Measurements from ENCODE around the gene SORCS2.

The SORCS2 gene

DNA sequence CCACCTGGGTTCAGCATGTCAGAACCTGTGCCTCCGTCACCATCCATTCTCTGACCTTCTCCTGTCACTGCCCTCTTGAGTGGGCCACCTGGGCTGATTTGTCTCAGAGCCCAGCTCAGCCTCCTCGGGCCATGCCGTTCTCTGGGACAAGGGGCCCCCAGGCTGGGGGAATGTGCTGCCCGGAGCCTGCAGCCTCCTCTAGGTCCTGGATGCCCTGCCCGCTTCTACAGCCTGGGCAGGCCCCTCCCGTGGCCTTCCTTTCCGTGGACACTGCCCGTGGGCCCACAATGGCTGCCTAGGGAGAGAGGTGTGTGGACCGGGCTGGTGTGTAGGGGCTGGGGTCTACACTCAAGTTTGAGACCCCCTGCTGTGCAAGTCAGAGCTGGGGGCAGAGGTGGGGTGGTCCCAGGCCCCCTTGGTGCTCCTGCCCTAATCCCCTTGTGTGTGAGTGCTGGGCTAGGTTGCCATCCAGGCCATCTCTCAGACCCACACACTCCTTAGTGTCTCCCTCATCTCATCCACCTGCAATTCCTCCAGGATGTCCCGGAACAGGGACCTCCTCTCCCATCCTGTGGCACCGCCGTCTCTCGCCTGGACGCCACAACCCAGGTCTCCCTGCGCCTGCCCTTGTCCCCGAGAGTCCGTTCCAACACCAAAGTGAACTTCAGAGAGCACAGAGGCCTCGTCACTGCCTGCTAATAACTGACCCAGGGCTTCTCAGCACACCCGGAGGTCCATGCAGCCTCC is 230.0 kb downstream of the SORCS2 start:
- no peak for FAIRE-seq

DNA sequence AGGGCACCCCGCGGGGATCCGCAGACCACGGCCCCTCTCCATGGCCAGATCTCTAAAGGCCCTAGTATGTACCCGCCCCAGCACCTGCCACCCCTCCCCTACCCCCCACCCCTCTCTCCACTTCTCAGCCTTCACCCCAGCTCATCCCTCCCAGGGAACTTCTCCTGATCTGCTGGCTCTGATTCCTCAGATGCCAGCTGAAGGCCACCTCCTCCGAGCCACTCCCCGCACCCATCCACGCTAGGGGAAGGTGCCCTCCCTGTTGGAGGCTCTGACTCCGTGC is 230.5 kb downstream of the SORCS2 start:
- no peak for FAIRE-seq

DNA sequence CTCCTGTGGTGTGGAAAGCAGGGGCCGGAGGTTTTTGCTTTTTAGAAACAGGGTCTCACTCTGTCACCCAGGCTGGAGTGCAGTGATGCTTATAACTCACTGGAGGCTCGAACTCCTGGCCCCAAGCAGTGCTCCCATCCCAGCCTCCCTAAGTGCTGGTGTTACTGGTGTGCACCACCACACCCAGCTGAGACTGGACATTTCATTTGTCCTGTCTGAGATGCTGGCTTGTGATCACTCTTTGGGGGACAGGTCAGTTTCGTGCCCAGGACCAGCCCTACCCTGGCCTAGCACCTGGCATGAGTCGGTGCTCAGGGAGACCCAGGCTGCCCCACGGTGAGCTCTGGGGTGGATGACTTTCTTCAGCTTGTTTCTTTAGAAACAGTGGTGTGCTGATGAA is 231.1 kb downstream of the SORCS2 start:
- no peak for FAIRE-seq

DNA sequence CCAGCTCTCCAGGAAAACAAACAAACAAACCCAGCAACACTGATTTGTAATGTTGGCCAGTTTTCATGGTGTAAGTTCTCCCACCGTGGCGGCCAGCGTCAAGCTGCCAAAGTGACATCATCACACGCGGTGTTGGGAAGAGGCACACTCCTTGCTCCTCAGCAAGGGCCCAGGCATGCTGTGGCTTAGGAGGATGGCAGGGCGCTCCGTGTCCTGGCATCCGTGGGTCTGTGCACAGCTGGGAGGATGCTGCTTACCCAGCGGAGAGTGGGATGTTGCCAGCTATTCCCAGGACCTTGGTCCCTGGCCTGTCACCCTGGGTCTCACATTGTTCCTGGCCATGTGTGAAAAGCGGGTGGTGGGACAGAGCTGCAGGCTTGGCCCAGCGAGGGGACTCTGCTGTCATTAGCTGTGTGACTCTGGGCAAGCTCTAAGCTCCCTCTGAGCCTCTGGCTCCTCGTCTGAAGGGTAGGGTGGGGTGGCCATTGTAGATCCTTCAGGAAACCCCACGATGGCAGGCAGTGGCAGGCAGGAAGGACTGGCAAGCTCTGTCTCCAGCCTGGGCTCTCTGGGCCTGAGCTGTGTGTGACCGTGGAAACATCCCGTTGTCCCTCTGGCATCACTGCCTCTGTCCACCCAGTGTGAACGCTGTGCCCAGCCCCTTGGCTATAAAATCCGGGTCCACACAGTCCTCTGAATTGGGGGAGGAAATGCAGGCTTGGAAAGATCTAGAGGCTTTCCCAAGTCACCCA is 231.6 kb downstream of the SORCS2 start:
- no peak for FAIRE-seq

DNA sequence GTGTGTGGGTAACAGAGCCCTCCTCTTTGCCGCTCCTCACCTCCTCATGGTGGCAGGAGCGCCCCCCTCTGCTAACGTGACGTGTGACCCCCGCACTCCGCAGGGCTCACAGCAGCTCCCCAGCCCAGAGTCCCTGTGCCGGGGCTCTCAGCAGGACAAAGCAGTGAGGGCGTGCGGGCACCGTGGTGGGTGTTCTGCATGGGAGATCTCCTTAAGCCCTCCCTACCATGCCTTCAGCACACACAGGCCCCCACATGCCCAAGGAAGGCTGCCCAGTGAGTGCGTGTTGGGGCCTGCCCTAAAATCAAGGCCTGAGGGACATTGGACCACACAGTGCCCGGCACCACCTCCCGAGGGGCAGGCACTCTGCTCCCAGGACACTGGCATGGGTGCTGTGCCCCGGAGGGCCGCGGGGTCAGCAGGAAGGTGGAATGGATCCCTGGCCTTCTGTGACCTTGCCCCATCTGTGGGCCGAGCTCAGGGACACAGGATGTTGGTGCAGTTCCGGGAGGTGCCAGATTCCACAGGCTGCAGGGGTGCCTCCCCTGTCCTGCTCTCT is 232.3 kb downstream of the SORCS2 start:
- no peak for FAIRE-seq

DNA sequence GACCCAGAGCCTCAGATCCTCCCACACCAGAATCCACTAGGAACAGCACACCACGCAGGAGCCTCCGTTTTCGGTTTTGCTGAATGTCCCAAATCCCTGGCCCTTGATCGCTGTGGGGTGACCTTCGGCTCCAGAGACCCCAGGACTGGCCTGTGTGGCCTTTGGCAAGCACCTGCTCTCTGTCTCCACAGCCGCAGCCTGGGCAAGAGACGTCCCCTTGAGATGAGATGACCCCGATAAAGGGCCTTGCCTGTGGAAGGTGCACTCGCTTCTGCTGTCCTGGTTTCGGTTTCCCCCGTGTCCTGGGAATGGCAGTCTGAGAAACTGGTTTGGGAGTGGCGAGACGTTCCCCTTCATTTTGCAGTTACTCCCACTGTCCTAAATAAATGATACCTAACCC is 232.8 kb downstream of the SORCS2 start:
- FAIRE-seq = no peak

DNA sequence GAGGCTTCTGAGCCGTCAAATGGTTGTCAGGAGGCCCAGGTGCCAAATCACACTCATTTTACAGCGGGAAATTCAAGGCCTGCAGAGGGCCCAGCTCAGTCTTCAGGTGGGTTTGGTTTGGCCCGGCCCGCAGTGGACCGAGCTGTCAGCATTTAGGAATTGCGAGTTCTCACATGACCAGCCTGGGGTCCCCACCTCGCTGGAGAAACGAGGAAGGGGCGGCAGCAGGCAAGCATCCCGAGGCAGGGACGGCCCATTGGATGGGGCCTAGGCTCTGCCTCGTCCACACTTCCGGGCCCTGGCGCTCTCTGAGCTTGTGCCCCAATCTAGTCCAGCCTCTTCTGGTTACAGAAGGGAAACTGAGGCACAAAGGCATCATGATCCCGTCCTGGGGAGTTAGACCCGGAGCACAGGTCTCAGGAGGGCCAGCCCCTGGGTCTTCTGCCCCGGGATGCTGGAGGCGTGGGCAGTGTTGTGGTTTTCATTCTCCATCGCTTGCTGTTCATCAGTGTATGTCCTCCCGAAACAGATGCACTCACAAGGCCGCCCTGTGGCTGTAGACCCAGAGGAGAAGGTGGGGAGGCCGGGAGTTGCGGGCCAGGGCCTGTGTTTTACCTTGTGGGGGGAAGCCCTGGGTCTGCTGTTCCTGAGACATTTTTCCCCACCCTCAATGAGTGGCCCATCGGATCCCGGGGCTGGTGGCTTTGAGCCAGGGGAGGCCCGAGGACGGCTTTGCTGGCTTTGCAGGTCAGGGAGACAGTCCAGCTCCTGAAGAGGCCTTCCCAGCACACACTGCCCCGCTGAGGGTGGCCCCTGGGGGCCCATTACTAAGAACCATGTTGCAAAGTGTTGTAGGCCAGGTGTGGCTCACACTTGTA is 233.5 kb downstream of the SORCS2 start:
- FAIRE-seq = no peak

DNA sequence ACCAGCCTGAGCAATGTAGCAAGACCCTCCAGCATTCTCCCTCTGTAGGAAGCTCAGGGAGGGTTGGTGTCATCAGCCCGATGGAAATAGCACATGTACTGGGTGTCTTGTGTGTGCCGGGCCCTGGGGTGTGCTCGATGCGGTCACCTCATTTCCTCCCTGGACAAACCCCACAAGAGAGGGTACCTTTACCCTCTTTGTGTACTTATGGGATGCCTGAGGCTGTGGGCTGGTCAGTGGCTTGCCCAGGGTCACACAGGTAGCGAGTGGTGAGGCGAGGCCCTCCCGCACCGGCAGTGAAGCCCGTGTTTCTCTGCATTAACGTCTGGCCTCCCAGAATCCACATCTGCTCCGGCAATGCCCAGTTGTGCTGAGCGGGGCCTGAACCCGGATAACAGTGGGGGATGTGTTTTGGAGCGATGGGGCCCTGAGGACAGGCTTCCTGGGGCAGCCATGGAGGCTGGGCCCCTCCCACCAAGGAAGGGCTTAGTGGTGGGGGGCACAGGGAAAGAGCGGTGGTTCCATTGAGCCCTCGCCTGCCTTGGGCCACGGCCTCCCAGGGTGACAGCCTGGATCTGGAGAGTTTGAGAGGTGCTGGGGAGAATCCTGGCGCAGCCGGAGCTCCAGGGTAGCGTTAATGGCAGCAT is 234.3 kb downstream of the SORCS2 start:
- no peak for FAIRE-seq

DNA sequence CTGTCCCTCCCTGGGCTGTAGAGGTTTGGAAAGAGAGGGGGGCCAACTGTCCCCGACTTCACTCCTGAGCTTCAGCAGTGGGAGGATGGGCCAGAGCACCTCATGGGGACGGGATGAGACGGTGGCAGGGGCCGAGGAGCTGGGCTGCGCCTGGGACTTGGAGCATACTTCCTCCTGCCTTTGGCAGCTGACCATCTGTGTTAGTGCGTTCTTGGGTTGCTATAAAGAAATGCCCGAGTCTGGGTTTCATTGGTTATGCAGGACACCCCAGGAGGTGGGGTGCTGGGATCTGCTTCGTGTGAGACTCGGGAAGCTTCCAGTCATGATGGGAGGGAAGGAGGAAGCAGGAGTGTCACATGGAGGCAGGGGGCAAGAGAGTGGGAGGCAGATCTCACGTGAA is 235.0 kb downstream of the SORCS2 start:
- no peak for FAIRE-seq

DNA sequence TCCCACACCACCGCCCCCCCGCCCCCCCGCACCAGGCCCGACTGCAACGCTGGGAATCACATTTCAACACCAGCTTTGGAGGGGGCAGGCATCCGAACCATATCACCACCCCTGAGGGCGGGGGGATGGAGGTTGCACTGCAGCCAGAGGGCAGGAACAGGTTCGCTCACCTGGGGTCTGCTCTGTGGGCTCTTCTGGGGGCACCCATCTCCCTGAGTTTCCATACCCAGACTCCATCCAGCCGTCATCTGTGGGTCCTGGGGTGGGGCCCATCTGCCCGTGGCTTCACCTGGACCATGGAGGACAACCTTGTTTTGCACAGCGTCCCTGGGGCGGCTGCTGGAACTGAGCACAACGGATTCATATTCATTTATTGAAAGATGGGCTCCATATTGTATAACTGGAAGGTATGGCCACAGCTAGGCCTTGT is 235.5 kb downstream of the SORCS2 start:
- FAIRE-seq = no peak

DNA sequence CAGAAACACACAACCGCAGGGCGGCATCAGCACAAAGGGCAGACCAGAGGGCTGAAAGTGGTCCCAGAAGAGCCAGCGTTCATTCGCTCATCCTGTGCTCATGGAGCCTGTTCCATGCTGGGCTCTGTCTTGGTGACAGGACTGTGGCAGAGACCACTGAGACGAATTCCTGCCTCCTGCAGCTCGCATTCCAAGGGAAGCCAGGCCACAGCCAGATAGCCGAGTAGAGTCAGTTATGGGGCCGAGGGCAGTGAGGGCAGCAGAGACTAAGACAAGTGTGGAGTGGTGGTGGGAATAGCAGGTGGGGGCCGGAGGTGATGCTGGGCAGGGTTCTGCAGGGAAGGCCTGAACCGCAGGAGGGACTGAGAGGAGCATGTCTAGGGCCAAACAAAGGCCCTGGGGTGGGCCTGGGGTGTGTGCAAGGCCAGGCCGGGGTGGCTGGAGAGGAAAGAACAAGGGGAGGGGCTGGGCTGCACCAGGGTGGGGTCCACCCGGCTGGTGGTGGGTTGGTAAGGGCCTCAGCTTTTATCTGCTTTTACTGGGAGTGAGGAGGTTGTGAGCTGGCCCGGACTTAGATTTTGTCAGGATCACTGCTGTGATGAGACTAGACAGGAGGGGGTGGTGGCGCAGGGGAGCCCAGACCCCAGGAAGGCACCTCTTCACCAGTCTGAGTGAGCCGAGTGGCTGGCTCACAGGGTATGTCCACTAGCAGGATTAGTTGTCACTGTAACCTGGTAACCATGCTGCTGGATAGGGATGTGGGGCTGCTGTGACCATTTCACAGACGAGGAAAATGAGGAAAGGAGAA is 236.1 kb downstream of the SORCS2 start:
- FAIRE-seq = no peak

DNA sequence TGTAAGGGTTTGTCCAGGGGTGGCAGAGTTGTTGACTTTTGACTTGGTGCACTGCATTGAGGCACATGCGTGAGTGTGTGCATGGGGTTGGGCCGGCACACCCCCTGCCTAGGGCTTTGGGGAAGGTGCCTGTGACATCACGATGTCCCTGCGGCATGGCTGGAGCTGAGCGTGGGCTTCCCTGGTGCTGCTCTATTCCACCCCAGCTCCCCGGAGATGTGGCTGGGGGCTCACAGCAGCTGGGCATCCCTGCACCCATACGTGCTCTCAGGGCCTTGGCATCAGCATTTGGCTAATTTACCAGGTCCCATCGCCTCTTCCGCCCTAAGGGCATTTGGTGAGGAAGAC is 236.7 kb downstream of the SORCS2 start:
- no peak for FAIRE-seq

DNA sequence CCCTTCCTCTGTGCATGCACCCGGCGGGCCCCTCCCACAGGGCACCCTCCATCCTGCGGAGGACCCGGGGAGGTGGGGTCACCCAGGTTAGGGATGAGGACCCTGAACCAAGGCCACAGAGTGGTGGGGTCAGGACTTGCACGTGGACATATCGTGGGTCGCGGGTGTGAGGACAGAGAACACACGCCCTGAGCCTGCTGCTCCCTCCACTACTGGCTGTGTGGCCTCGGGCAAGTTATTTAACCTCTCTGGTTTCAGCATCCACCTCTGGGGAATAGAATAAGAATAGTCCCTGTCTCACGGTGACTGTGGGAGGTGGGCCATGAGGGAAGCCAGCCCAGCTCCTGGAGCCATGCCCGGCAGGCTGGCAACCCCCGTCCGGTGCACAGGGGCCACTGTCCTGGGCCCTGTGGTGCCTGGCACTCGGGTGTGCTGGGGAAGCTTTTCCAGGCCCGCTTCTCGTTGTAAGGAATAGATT is 237.3 kb downstream of the SORCS2 start:
- no peak for FAIRE-seq

DNA sequence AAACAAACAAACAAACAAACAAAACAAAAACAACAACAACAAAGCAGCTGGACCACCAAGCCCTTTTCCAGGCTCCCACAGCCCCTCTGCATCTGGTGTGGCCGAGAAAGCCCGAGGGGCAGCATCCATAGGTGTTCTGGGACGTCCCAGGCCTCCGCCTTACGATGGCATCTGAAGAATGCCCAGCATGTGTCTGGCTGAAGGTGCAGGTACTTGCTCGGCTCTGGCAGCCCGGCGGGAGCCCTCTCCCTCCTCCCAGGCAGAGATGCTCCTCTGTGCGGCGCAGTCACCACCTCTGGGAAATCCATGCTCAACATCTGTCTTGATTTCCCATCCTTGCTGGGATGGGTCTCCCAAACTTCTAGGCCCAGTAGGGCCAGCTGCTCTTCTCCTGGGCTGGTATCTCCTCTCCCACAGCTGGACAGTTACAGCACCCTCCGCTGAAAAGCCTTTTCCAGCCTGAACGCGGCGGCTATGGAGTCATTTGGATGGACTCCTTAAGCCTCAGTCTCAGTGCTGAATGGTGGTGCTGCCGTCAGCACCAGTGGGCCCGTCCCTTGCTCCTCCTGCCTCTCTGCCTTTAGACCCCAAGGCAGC is 238.1 kb downstream of the SORCS2 start:
- no peak for FAIRE-seq

DNA sequence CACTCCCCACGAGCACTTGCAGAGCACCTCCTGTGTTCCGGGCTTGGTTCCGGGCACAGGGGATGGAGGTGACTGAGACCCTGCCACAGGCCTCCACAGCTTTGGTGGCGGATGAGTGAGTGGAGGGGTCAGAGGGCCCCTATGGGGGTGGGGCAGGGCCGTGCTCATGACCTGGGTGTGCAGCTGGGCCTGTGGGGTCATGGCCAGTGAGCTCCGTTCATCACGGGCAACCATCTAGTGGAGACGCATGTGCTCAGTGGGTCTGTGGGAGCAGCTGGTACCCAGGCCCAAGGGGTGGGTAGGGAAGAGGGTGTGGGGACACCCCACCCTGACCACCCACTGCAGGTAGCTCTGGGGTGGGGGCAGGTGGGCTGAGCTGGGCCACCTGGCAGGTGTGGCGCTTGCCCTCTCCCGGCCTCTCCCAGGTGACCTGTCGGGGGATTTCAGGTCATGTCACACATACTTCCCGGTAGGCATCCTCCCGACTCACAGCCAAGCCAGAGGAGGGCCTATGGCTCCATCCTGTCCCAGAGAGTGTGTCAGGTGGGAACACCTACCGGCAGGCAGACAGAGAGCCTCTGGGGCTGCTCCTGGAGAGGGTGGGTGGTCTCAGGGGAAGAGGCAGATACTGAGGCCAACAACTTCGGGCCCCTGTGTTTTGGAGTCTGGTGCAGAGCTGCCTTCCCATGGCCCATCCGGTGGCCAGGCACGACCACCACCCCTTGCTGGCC is 238.8 kb downstream of the SORCS2 start:
- no peak for FAIRE-seq

DNA sequence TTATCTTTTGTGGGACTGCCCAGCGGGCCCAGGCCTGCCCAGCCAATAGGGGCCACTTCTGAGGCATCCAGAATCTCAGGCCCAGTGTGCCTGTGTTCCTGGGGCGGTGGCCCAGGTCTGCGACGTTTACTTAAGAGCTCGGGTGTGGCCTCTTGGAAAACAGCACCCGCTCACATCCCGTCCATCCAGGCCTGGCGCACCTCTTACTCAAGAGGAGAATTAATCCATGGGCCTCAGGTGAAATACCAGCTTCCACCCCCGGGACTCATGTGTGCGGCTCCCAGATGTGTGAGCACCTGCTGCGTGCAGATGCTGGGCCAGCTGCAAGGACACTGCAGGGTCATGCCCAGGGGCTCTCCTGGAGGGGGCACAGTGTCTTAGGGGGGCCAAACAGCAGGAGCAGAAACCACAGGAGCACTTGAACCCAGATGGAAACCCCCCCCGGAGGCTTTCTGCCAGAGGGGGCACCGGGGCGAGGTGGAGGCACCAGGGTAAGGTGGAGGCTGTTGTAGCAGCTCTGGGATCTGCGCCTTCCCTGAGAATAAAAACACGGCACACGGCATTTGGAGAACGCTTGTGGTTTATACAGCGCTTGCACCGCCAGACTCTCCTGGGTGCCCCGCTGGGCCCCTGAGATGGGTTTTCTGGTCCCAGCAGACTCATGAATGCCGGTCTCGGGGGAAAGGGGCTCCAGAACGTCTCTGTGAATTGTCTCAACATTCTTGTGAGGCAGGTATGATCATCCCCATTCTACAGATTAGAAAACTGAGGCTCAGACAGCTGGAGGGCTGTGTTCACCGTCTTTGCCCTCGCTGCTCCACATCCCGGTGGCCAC is 239.6 kb downstream of the SORCS2 start:
- FAIRE-seq = no peak

DNA sequence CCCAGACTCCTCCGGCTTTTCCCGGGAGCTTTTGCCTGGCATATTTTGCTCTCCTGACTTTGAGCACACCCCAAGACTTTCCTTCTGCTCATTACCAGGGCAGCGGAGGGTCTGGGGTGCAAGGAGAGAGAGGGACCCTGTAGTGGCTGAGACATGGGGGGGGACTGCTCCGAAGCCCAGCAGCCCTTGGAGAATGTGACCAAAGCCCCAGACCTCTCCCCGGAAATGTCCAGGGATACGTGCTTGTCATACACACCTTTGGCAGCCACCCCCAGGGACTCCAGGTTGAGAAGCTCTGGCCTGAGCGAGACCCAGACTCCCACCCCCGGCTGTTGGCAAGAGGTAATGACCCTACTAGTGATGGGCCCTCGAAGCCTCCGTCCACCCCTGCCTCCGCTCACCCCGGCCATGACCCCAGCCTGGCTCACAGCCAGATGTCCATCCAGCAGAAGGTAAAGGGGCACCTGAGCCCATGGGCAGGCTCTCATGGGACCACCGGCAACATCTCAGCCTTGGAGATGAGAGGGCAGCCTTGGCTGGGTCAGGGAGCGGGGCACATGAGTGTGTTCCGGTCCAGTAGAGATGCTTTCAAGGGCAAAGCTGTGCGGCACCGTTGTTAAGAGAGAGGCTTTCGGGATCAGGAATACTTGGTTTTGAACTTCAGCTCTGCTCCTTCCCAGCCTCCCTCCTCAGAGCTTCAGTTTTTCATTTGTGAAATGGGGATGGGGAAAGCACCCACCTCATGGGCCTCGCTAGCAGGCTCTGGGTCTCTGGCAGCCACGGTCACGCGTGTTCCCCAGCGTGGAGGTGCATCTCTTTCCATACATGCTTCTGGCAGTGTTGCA is 240.4 kb downstream of the SORCS2 start:
- FAIRE-seq = no peak

DNA sequence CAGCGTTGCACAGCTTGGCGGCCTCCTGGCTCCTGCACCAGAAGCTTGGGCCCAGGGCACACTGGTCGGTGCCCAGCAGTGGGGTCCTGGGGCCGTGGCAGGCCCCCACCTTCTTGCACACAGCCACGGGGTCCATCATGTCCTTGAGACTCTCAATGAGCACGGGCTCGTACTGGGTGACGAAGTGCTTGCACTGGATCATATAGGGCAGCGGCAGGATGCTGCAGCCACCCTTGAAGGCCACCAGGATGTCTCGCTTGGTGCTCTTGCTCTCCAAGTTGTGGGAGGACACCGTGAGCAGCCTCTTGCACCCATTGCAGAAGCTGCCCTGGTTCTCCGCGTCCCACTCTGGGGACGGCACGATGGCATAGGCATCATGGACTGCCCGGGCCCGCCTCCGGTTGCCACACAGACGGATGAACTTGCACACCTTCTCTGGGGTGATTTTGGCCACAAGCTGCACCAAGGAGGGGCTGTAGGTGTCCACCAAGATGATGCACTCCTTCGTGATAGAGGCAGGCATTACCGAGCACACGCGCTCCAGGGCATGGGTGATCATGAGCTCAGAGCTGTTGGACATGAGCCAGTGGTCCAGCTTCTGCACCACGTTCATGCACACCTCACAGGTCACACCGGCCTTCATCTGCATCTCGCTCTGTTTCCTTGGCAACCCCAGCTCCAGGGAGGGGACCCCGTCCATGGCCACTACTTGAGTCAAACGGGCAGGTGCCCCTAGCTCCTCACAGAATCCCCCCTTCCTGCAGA is 241.2 kb downstream of the SORCS2 start:
- FAIRE-seq = no peak
